Epithelial cell of alveolus of lung (primary cell): ENCODE measurements around the gene SYTL3. TPM values are rescaled to one million over a fixed set of nuclear protein-coding genes. Genes with fewer than 3 reads are reported as not detected.

ENCODE experiments used
- total RNA-seq: library from RNA; depleted of rRNA; stranded (reverse); fragments of >200 nt; gene quantifications from 2 replicates; pipeline ENCODE4 v1.2.1, GENCODE V29; 2015

The SYTL3 gene
- total RNA-seq = 1.3 and 1.4 TPM in 2 replicates

GRCh38 chr6:158649289-158650143 is at the start of gene SYTL3:
SYTL3 (plus strand) TSS chr6:158650054; CDS start chr6:158663269, 13,215 bp downstream.

DNA sequence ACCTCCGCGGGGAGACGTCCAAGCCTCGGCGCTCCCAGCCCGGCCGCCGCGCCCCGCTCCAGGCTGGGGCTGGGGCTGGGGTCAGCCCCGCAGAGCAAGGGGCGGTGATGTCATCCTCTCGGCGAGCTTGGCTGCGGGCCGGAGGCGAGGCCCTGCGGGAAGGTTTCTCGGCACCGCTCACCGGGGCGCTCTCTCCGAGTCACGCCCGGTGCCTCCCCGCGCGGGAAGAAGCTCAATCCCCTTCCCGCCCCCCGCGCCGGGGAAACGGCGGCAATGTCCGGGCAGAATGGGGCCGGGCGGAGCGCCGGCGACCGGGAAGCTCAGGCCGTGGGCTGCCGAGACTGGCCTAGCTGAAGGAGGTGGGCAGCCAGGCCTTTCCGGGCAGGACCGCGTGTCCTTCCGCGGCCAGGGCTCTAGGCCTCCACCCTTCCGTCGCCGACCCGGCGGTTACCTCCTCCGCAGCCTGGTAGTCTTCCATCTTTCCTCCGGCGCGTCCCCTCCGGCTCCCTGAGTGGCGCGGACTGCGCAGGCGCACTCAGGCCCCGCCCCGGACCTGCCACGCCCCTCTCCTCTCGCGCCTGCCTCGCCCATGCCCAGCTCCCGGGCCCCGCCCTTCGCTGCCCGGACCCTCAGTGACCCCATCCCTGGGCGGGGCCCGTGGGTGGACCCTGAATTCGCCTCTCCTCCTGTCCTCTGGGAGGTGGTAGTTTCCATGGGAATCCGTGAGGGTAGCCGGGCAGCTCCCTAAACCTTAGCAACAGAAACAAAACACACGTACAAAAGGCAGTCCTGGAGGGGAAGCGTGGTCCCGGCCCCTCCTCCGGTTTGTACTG is 5.4 kb upstream of the SYTL3 start, which contains the start of gene DYNLT1:
DYNLT1 (minus strand) TSS at position 513 of the 833 bp plus-strand sequence; CDS start at position 478, 35 bp downstream.

Other genes with a start within 250 kb of the SYTL3 start
- gene TMEM181, start 90.0 kb upstream of the SYTL3 start, total RNA-seq = 21.1 and 31.4 TPM in 2 replicates
- 69.8 and 144 TPM in 2 replicates for gene DYNLT1, start 5.3 kb upstream of the SYTL3 start, total RNA-seq
- 20.8 and 87.5 TPM in 2 replicates for gene EZR, start 169.3 kb downstream of the SYTL3 start, total RNA-seq